Spleen (tissue), 11 donors: Measurements from ENCODE around the gene DCST1. TPM values are rescaled to one million over a fixed set of nuclear protein-coding genes. Genes with fewer than 3 reads are reported as not detected.

Source experiments
- DNase-seq: peaks from one replicate; pipeline ENCODE4 v3.0.0-alpha.2; 2020
- H3K27ac ChIP-seq, 8 donors: fragments of 200-600 bp; sonication (generic) in 7 of 8; 1 replicate in 4 of 8; 2 replicates in 4 of 8; pipeline versions ENCODE4 v1.5.0 to v1.8.0; 2016 to 2021; ENCODE audit warnings: inconsistent platforms in 4 of 8, mild to moderate bottlenecking in 4 of 8, moderate library complexity in 1 of 8
- H3K27me3 ChIP-seq, 7 donors: fragments of 200-600 bp; sonication (generic) in 6 of 7; replicated peaks in 1 of 7; 1 replicate in 4 of 7; 2 replicates in 3 of 7; pipeline versions ENCODE4 v1.5.0 to v1.8.0; 2016 to 2021; ENCODE audit warnings: inconsistent platforms in 3 of 7, mild to moderate bottlenecking in 1 of 7
- H3K36me3 ChIP-seq, 6 donors: fragments of 200-600 bp; sonication (generic) in 5 of 6; 1 replicate in 4 of 6; 2 replicates in 2 of 6; pipeline versions ENCODE4 v1.5.0 to v1.8.0; 2016 to 2021; ENCODE audit warnings: inconsistent platforms in 2 of 6
- H3K4me1 ChIP-seq, 6 donors: fragments of 200-600 bp; sonication (generic) in 5 of 6; 1 replicate in 3 of 6; 2 replicates in 3 of 6; pipeline versions ENCODE4 v1.5.0 to v1.8.0; 2016 to 2021; ENCODE audit warnings: inconsistent platforms in 3 of 6
- H3K4me3 ChIP-seq, 8 donors: fragments of 200-600 bp; sonication (generic) in 7 of 8; 1 replicate in 4 of 8; 2 replicates in 4 of 8; pipeline versions ENCODE4 v1.5.0 to v1.8.0; 2016 to 2021; ENCODE audit warnings: inconsistent platforms in 4 of 8, mild to moderate bottlenecking in 4 of 8, moderate library complexity in 2 of 8
- H3K9me3 ChIP-seq, 8 donors: fragments of 200-600 bp; sonication (generic) in 7 of 8; 1 replicate in 4 of 8; 2 replicates in 4 of 8; pipeline versions ENCODE4 v1.5.0 to v1.8.0; 2016 to 2021; ENCODE audit warnings: inconsistent platforms in 4 of 8
- POLR2A ChIP-seq, 3 donors: fragments of 450-650 bp; IDR thresholded peaks; one replicate each; pipeline ENCODE4 v1.5.1; 2017; ENCODE audit warnings: antibody characterized with exemption in 3 of 3, mild to moderate bottlenecking in 1 of 3
- POLR2AphosphoS5 ChIP-seq, 3 donors: sonication (generic); formaldehyde crosslinking; IDR thresholded peaks; one replicate each; pipeline ENCODE4 v1.5.1; 2017; ENCODE audit warnings: antibody characterized with exemption in 3 of 3
- WGBS, 5 donors: extraction: QIAGEN DNeasy Blood & Tissue Kit in 3 of 5; methylation state at CpG; one replicate each; pipeline versions ENCODE4 v1.1.5 to v1.1.7; 2013 to 2018; 5-methylcytosine and 5-hydroxymethylcytosine counted together
- intact Hi-C: fragments of 100-400 bp; cut with DNase I; formaldehyde crosslinking; loops from one replicate; pipeline ENCODE4 v1.15.0; 2023; ENCODE audit warnings: low total_unique reads
- polyA plus RNA-seq, 3 donors: library from polyadenylated mRNA; stranded (reverse); fragments of 200-250 nt; gene quantifications; one replicate each; pipeline ENCODE4 v1.2.1, GENCODE V29; 2013
- total RNA-seq, 7 donors: library from RNA; depleted of rRNA in 3 of 7; stranded (reverse); fragments of >200 nt in 3 of 7; fragmentation: NEBNext Ultra II Directional in 4 of 7; extraction: Animal tissue kit (Norgen Biotek cat#: 25700) in 4 of 7; gene quantifications; one replicate each; pipeline versions ENCODE4 v1.1.0 to v1.2.1, GENCODE V29; 2016 to 2021
- TF ChIP-seq, protein P1 (sequence below), 11 experiments: fragments of 200-600 bp in 7 of 11; fragments of 450-650 bp in 4 of 11; sonication (generic) in 4 of 11; IDR thresholded peaks in 8 of 11; conservative IDR thresholded peaks in 3 of 11; 1 replicate in 7 of 11; 2 replicates in 4 of 11; pipeline versions ENCODE4 v1.4.0 to v1.8.0; 2016 to 2021; ENCODE audit warnings: antibody characterized with exemption in 11 of 11, inconsistent platforms in 4 of 11, mild to moderate bottlenecking in 1 of 11
- donor health status: healthy with polysubstance abuse.
- donor health status: DM: no; HTN: no; CAD: no; lungs with moderate emphysema.
- donor health status: DM: no; HTN: no; CAD: no.
- donor health status: Bipolar disorder and iron deficiency.
- donor health status: healthy.
- donor health status: DM: no; HTN: no; CAD: no.
- donor health status: DM: yes; HTN: yes; CAD: no.

DCST1 gene
- total and polyA plus RNA-seq, 10 donors: not detected

GRCh38 chr1:155032886-155033285 is 738 bp upstream of the DCST1 start:
- H3K27me3 ChIP-seq: peaks cover 0 to 2% (median 0%) of the 10 kb centered on the region in 7 donors
- TF ChIP-seq, protein P1, sequence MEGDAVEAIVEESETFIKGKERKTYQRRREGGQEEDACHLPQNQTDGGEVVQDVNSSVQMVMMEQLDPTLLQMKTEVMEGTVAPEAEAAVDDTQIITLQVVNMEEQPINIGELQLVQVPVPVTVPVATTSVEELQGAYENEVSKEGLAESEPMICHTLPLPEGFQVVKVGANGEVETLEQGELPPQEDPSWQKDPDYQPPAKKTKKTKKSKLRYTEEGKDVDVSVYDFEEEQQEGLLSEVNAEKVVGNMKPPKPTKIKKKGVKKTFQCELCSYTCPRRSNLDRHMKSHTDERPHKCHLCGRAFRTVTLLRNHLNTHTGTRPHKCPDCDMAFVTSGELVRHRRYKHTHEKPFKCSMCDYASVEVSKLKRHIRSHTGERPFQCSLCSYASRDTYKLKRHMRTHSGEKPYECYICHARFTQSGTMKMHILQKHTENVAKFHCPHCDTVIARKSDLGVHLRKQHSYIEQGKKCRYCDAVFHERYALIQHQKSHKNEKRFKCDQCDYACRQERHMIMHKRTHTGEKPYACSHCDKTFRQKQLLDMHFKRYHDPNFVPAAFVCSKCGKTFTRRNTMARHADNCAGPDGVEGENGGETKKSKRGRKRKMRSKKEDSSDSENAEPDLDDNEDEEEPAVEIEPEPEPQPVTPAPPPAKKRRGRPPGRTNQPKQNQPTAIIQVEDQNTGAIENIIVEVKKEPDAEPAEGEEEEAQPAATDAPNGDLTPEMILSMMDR (IDR thresholded peaks at IDR 0.05 in 8 of 11, conservative IDR thresholded peaks at IDR 0.05 in 3 of 11): no peak
- no peak for TF ChIP-seq POLR2AphosphoS5 (IDR thresholded peaks at IDR 0.05)
- TF ChIP-seq POLR2A (IDR thresholded peaks at IDR 0.05): no peak
- H3K9me3 ChIP-seq: no peaks in the 10 kb centered on the region
- H3K4me3 ChIP-seq: no peak overlapping the region
- no peak overlapping the region for H3K27ac ChIP-seq
- intact Hi-C loops: no loop called here
- H3K4me1 ChIP-seq: peaks cover 0 to 19% (median 0%) of the 10 kb centered on the region in 6 donors
- H3K36me3 ChIP-seq: no peaks in the 10 kb centered on the region
- 87 to 91% (median 88%) methylated on average over 12 of the region's 12 CpGs for WGBS, 5 donors
- DNase-seq: no peak

DNA sequence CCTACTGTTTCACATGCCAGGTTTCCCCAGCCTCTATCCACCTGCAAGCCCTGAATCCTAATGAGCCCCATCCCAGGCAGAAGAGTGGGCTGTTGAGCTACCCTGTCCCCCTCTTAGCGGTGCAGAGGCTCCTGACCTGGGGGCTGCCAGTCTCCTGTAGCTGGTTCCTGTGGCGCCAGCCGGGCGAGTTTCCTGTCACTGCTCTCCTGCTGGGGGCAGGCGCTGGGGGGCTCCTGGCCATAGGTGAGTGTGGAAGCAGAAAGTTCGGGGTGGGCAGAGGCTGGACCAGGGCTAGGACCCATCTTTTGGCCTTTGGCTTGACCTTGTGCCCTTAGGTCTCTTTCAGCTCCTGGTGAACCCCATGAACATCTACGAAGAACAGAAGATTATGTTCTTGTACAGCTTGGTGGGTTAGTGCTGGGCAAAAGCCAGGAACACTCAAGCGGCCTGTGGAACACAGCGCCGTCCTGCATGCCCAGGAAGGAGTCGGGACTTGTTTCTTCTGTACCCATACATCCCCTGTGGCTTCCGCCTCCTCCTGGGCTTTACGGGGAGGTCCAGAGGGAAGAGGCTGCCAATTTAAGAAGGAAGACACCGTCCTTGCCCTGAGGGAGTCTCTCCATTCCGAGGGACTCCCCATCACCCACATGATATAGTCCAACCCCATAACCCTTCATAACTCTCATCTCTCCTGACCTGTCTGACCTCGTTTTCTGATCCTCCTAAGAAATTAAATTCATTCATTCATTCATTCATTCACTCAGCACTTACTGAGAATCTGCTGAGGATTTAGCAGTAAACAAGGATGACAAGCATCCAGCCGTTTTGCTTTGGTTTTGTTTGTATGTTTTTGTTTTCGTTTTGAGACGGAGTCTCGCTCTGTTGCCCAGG is 939 bp downstream of the DCST1 start:
- intact Hi-C loops: no loop called here
- Histone ChIP-seq H3K4me1 (peaks cover 0 to 19% (median 4%) of the 10 kb centered on the region in 6 donors), H3K27ac (no peak overlapping the region), H3K36me3 (no peaks in the 10 kb centered on the region), H3K4me3 (no peak overlapping the region), H3K27me3 (peaks cover 0 to 5% (median 0%) of the 10 kb centered on the region in 7 donors), H3K9me3 (no peaks in the 10 kb centered on the region)
- TF ChIP-seq POLR2A (IDR thresholded peaks at IDR 0.05): no peak
- TF ChIP-seq, protein P1 (IDR thresholded peaks at IDR 0.05 in 8 of 11, conservative IDR thresholded peaks at IDR 0.05 in 3 of 11): no peak
- no peak for TF ChIP-seq POLR2AphosphoS5 (IDR thresholded peaks at IDR 0.05)
- DNase-seq: no peak
- WGBS, 5 donors: 77 to 81% (median 79%) methylated on average over 18 to 20 of the region's 20 CpGs

- Histone ChIP-seq H3K4me3 (no peak overlapping the region), H3K27me3 (peaks cover 0 to 5% (median 0%) of the 10 kb centered on the region in 7 donors), H3K27ac (no peak overlapping the region), H3K36me3 (no peaks in the 10 kb centered on the region), H3K9me3 (no peaks in the 10 kb centered on the region), H3K4me1 (peaks cover 0 to 19% (median 5%) of the 10 kb centered on the region in 6 donors)
- intact Hi-C loops: no loop called here
- TF ChIP-seq POLR2A (IDR thresholded peaks at IDR 0.05): no peak
- TF ChIP-seq POLR2AphosphoS5 (IDR thresholded peaks at IDR 0.05): no peak
- TF ChIP-seq, protein P1 (IDR thresholded peaks at IDR 0.05 in 8 of 11, conservative IDR thresholded peaks at IDR 0.05 in 3 of 11): no peak
- DNase-seq: no peak
- 69 to 88% (median 74%) methylated on average over 2 of the region's 2 CpGs for WGBS, 5 donors
Observed at GRCh38 chr1:155035936-155036335, 2.3 kb downstream of the DCST1 start.

GRCh38 chr1:155037043-155037442 is 3.4 kb downstream of the DCST1 start:
- H3K27ac ChIP-seq: no peak overlapping the region
- DNase-seq: no peak
- TF ChIP-seq, protein P1 (IDR thresholded peaks at IDR 0.05 in 8 of 11, conservative IDR thresholded peaks at IDR 0.05 in 3 of 11): no peak
- no peak for TF ChIP-seq POLR2A (IDR thresholded peaks at IDR 0.05)
- TF ChIP-seq POLR2AphosphoS5 (IDR thresholded peaks at IDR 0.05): no peak
- intact Hi-C loops: no loop called here
- no peak overlapping the region for H3K4me3 ChIP-seq
- H3K4me1 ChIP-seq: peaks cover 0 to 19% (median 5%) of the 10 kb centered on the region in 6 donors
- peaks cover 0 to 5% (median 0%) of the 10 kb centered on the region in 7 donors for H3K27me3 ChIP-seq
- H3K9me3 ChIP-seq: no peaks in the 10 kb centered on the region
- 90 to 96% (median 94%) methylated on average over 3 of the region's 3 CpGs for WGBS, 5 donors
- H3K36me3 ChIP-seq: no peaks in the 10 kb centered on the region
